Osteoblast (primary cell): ENCODE measurements around the gene POLR3H. TPM values are rescaled to one million over a fixed set of nuclear protein-coding genes. Genes with fewer than 3 reads are reported as not detected.

ENCODE experiments used
- total RNA-seq: library from RNA; depleted of rRNA; stranded (reverse); fragments of >200 nt; gene quantifications from 2 replicates; pipeline ENCODE4 v1.2.3, GENCODE V29; 2012

The POLR3H gene
- total RNA-seq, 1 donor = 27.9 TPM

Other genes starting within 250 kb of the POLR3H start
- gene ZC3H7B, start 242.9 kb downstream of the POLR3H start, total RNA-seq = 43.6 and 53.6 TPM in 2 replicates
- gene TEF, start 162.5 kb downstream of the POLR3H start, total RNA-seq = 17.4 and 18.3 TPM in 2 replicates
- 28.0 and 29.0 TPM in 2 replicates for gene TOB2, start 97.7 kb downstream of the POLR3H start, total RNA-seq
- 27.7 and 38.4 TPM in 2 replicates for gene PHF5A, start 75.8 kb downstream of the POLR3H start, total RNA-seq
- gene ACO2, start 75.4 kb downstream of the POLR3H start, total RNA-seq = 57.9 and 60.4 TPM in 2 replicates
- gene CSDC2, start 16.5 kb upstream of the POLR3H start, total RNA-seq = 0.88 and 1.1 TPM in 2 replicates
- gene PMM1, start 45.4 kb upstream of the POLR3H start, total RNA-seq = 15.6 and 18.9 TPM in 2 replicates
- gene DESI1, start 76.6 kb upstream of the POLR3H start, total RNA-seq = 16.3 and 18.3 TPM in 2 replicates
- gene XRCC6, start 76.8 kb upstream of the POLR3H start, total RNA-seq = 247 and 251 TPM in 2 replicates
- gene SNU13, start 144.4 kb upstream of the POLR3H start, total RNA-seq = 56.1 and 58.0 TPM in 2 replicates
- 0.29 and 0.36 TPM in 2 replicates for gene MEI1, start 155.0 kb upstream of the POLR3H start, total RNA-seq